Measurements from ENCODE around the gene IL17F.

Gene IL17F
- total RNA-seq: 0 to 2.4 (median 0) reads per million in 3 experiments

- DNase-seq: no peak
These were observed at the start of gene IL17F for GRCh38 chr6:52244400-52244799. Gene IL17F, minus strand, starts transcription at chr6:52244500. Its CDS starts 71 bp downstream, at chr6:52244429.

- DNase-seq: no peak
These were observed 48.8 kb upstream of the IL17F start for GRCh38 chr6:52293067-52293466.

GRCh38 chr6:52288841-52289240 lies 44.5 kb upstream of the IL17F start:
- DNase-seq: no peak

GRCh38 chr6:52288216-52288615 lies 43.9 kb upstream of the IL17F start:
- DNase-seq: no peak

- DNase-seq: peak; percentile 42
These were observed 42.6 kb upstream of the IL17F start for GRCh38 chr6:52286798-52287432.

GRCh38 chr6:52285177-52286068 lies 41.1 kb upstream of the IL17F start:
- no peak for DNase-seq

- DNase-seq: peak; percentile 99
These were observed 40.3 kb upstream of the IL17F start, which contains the start of gene MCM3 for GRCh38 chr6:52284460-52285176. Gene MCM3, minus strand, starts transcription at chr6:52284742. Its CDS starts 68 bp downstream, at chr6:52284674.

- DNase-seq: no peak
These were observed 39.8 kb upstream of the IL17F start for GRCh38 chr6:52284131-52284459.

GRCh38 chr6:52283111-52283510 lies 38.8 kb upstream of the IL17F start:
- no peak for DNase-seq

- DNase-seq: no peak
These were observed 31.8 kb upstream of the IL17F start for GRCh38 chr6:52276130-52276529.

- DNase-seq: no peak
These were observed 27.7 kb upstream of the IL17F start for GRCh38 chr6:52271852-52272460.

GRCh38 chr6:52263709-52264540 lies 19.6 kb upstream of the IL17F start:
- DNase-seq: peak; percentile 55

- DNase-seq: no peak
These were observed 18.5 kb upstream of the IL17F start for GRCh38 chr6:52262620-52263344.

GRCh38 chr6:52261229-52261628 lies 16.9 kb upstream of the IL17F start:
- no peak for DNase-seq

GRCh38 chr6:52260634-52261033 lies 16.3 kb upstream of the IL17F start:
- DNase-seq: no peak

GRCh38 chr6:52255434-52255833 lies 11.1 kb upstream of the IL17F start:
- no peak for DNase-seq

- DNase-seq: no peak
These were observed 10.6 kb upstream of the IL17F start for GRCh38 chr6:52254731-52255378.

GRCh38 chr6:52253494-52253893 lies 9.2 kb upstream of the IL17F start:
- DNase-seq: no peak

- no peak for DNase-seq
These were observed 6.8 kb upstream of the IL17F start for GRCh38 chr6:52251113-52251512.

GRCh38 chr6:52249078-52249477 lies 4.8 kb upstream of the IL17F start:
- no peak for DNase-seq

GRCh38 chr6:52245425-52245824 lies 1.1 kb upstream of the IL17F start:
- DNase-seq: no peak
